Neural cell (in vitro differentiated cells): ENCODE data around the gene FAM98C.

ENCODE experiments used
- CTCF ChIP-seq: fragments of 450-650 bp; IDR thresholded peaks from 2 replicates; pipeline ENCODE4 v1.5.1; 2014; ENCODE audit warnings: antibody characterized with exemption, mild to moderate bottlenecking, moderate library complexity; ENCODE audit not compliant: poor library complexity, severe bottlenecking
- MXI1 ChIP-seq: fragments of 450-650 bp; conservative IDR thresholded peaks from 2 replicates; pipeline ENCODE4 v1.6.1; 2014; ENCODE audit warnings: antibody characterized with exemption, mild to moderate bottlenecking; ENCODE audit not compliant: poor library complexity, severe bottlenecking
- POLR2AphosphoS5 ChIP-seq: IDR thresholded peaks from 2 replicates; pipeline ENCODE4 v1.6.1; 2012
- SMC3 ChIP-seq: fragments of 450-650 bp; conservative IDR thresholded peaks from 2 replicates; pipeline ENCODE4 v1.6.1; 2014; ENCODE audit warnings: antibody characterized with exemption, mild to moderate bottlenecking, moderate library complexity; ENCODE audit not compliant: poor library complexity

- TF ChIP-seq MXI1: no peak
- no peak for TF ChIP-seq CTCF
- no peak for TF ChIP-seq POLR2AphosphoS5
- TF ChIP-seq SMC3: no peak
These were observed 10.1 kb downstream of the FAM98C start for GRCh38 chr19:38412961-38413360.
